ENCODE measurements around the gene PRDX5.
A peak's percentile ranks its signal among the peaks of the same experiment; 100 is the strongest.

The PRDX5 gene

DNA sequence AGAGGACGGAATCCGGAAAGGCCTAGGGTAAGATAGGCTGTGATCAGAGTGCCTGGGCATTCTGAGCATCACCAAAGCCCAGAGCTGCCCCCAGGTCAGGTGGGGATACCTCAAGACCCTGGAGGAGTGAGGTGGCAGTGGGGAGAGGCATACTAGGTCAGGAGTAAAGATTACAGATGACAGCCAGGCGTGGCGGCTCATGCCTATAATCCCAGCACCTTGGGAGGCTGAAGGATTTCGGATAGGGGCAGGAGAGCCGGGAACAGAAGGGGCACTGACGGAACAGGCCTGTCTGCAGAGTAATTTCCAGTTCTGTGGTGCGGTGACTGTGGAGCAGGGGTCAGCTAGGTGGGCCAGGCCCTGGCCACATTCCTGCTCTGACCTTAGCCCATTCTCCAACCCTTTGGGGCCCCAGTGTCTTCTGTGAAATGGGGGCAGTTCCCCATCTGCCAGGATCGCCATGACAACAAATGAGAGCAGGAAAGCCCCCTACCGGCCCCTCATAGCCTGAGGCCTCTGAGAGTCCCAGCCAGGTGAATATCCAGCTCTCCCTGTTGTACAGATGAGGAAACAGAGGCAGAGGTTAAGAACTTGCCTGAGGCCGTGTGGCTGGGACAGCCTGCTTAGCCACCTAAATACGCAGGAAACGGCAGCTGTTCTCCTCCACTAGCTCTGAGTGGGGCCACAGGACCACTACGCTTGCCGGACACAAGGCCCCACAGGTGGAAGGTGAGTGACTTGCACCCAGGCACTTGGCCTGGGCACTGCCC, 42.7 kb upstream of the PRDX5 start:
- no peak overlapping the region for H2AFZ ChIP-seq (ENCODE audit: low read length)
- no CpG with 5 or more reads among the region's 15 CpGs for WGBS, 2 donors (ENCODE audit: extremely low coverage in 2 of 2, insufficient read length in 2 of 2, insufficient replicate concordance in 1 of 2)
- H3K9ac ChIP-seq (ENCODE audit: low read depth, low read length, poor library complexity): peak overlapping the region; percentile 64
- H4K91ac ChIP-seq (ENCODE audit: low read depth, low read length, poor library complexity): no peak overlapping the region
- no peak overlapping the region for H2BK15ac ChIP-seq (ENCODE audit: low read length)
- no peak overlapping the region for H2BK5ac ChIP-seq (ENCODE audit: low read length)
- H2AK5ac ChIP-seq (ENCODE audit: low read depth, low read length): no peak overlapping the region
- no peak overlapping the region for H3K18ac ChIP-seq (ENCODE audit: low read length)
- no peaks in the 10 kb centered on the region for H3K9me3 ChIP-seq (replicated peaks in 1 of 2; ENCODE audit: control insufficient read depth in 2 of 2, insufficient read depth in 1 of 2, low read depth in 1 of 2, low read length in 2 of 2)
- no peak overlapping the region for H3K4ac ChIP-seq (ENCODE audit: low read length)
- peaks cover 4 to 19% of the 10 kb centered on the region in 2 donors for H3K4me1 ChIP-seq (ENCODE audit: control insufficient read depth in 2 of 2, insufficient read depth in 1 of 2, low read depth in 1 of 2, low read length in 2 of 2)
- H3K23ac ChIP-seq (ENCODE audit: low read depth, low read length, poor library complexity): peak overlapping the region; percentile 34
- peaks cover 5 to 39% of the 10 kb centered on the region in 2 donors for H3K36me3 ChIP-seq (replicated peaks in 1 of 2; ENCODE audit: control insufficient read depth in 2 of 2, insufficient read depth in 2 of 2, low read length in 2 of 2)
- no peaks in the 10 kb centered on the region for H3K27me3 ChIP-seq (ENCODE audit: control insufficient read depth in 3 of 3, insufficient read depth in 3 of 3, low read depth in 1 of 3, low read length in 3 of 3)
- peaks cover 2% of the 10 kb centered on the region for H3K79me1 ChIP-seq (ENCODE audit: low read depth, low read length)
- DNase-seq (ENCODE audit: low spot score): no peak
- H3K27ac ChIP-seq (replicated peaks; ENCODE audit: low read length): no peak overlapping the region
- H3K4me3 ChIP-seq (ENCODE audit: low read length in 2 of 2): no peak overlapping the region
- H2BK12ac ChIP-seq (ENCODE audit: low read length): no peak overlapping the region
- no peak overlapping the region for H3K4me2 ChIP-seq (ENCODE audit: insufficient read depth, low read length, poor library complexity, severe bottlenecking)
- no peak overlapping the region for H2BK120ac ChIP-seq (ENCODE audit: low read depth, low read length)
- H3K14ac ChIP-seq (ENCODE audit: low read length): no peak overlapping the region
- H4K8ac ChIP-seq (ENCODE audit: low read depth, low read length): no peak overlapping the region

- H3K4me2 ChIP-seq (ENCODE audit: insufficient read depth, low read length, poor library complexity, severe bottlenecking): no peak overlapping the region
- H2BK15ac ChIP-seq (ENCODE audit: low read length): no peak overlapping the region
- H3K4ac ChIP-seq (ENCODE audit: low read length): no peak overlapping the region
- no CpG with 5 or more reads among the region's 2 CpGs for WGBS, 2 donors (ENCODE audit: extremely low coverage in 2 of 2, insufficient read length in 2 of 2, insufficient replicate concordance in 1 of 2)
- no peak overlapping the region for H3K27ac ChIP-seq (replicated peaks; ENCODE audit: low read length)
- H3K36me3 ChIP-seq (replicated peaks in 1 of 2; ENCODE audit: control insufficient read depth in 2 of 2, insufficient read depth in 2 of 2, low read length in 2 of 2): peaks cover 5 to 39% of the 10 kb centered on the region in 2 donors
- no peak overlapping the region for H3K23ac ChIP-seq (ENCODE audit: low read depth, low read length, poor library complexity)
- H3K9ac ChIP-seq (ENCODE audit: low read depth, low read length, poor library complexity): peak overlapping the region; percentile 64
- no peak overlapping the region for H4K91ac ChIP-seq (ENCODE audit: low read depth, low read length, poor library complexity)
- peaks cover 4 to 19% of the 10 kb centered on the region in 2 donors for H3K4me1 ChIP-seq (ENCODE audit: control insufficient read depth in 2 of 2, insufficient read depth in 1 of 2, low read depth in 1 of 2, low read length in 2 of 2)
- H3K18ac ChIP-seq (ENCODE audit: low read length): no peak overlapping the region
- DNase-seq (ENCODE audit: low spot score): no peak
- no peaks in the 10 kb centered on the region for H3K9me3 ChIP-seq (replicated peaks in 1 of 2; ENCODE audit: control insufficient read depth in 2 of 2, insufficient read depth in 1 of 2, low read depth in 1 of 2, low read length in 2 of 2)
- no peak overlapping the region for H2AK5ac ChIP-seq (ENCODE audit: low read depth, low read length)
- H2BK5ac ChIP-seq (ENCODE audit: low read length): no peak overlapping the region
- no peak overlapping the region for H4K8ac ChIP-seq (ENCODE audit: low read depth, low read length)
- H3K79me1 ChIP-seq (ENCODE audit: low read depth, low read length): peaks cover 2% of the 10 kb centered on the region
- no peak overlapping the region for H2BK12ac ChIP-seq (ENCODE audit: low read length)
- H3K27me3 ChIP-seq (ENCODE audit: control insufficient read depth in 3 of 3, insufficient read depth in 3 of 3, low read depth in 1 of 3, low read length in 3 of 3): no peaks in the 10 kb centered on the region
- H3K14ac ChIP-seq (ENCODE audit: low read length): no peak overlapping the region
- H2AFZ ChIP-seq (ENCODE audit: low read length): no peak overlapping the region
- peak overlapping the region in 1 of 2 donors; percentile 60 for H3K4me3 ChIP-seq (ENCODE audit: low read length in 2 of 2)
- no peak overlapping the region for H2BK120ac ChIP-seq (ENCODE audit: low read depth, low read length)
These were observed 42.1 kb upstream of the PRDX5 start for GRCh38 chr11:64275841-64276240.

DNA sequence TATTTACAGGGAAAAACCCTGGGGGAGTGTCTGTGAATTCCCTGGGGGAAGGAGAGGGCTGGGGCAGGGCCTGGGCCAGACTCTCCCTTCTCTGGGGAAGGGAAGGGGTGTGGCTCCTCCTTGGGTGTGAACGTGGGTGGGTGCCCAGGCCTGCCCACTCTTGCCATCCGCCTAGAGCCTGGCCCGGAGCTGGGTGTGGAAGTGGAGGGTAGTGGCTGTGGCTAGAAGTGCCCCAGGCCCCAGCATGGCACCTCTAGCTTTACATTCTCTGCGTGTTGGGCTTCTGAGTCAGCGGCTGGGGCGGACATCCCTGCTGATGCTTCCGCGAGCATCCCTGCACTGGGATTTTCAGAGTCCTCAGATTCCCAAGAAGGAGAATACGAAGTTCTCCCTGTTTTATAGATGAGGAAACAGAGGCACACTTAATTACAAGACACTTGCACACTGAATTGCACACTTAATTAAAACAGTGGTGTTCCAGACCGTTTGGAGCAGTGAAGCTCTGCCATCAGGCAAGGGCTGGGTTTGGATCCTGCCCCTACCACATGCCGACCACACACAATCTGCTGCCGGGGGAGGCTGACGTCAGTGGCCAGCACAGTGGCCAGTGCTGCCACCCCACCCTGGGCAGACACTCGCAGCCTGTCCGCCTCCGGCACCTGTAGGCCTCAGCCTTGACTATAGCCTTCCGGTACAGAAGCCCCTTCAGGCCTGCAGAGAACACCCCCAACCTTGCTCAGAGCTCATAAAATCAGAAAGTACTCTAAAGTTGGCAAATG, 41.1 kb upstream of the PRDX5 start:
- Histone ChIP-seq H3K18ac (ENCODE audit: low read length) (no peak overlapping the region), H3K4me2 (ENCODE audit: insufficient read depth, low read length, poor library complexity, severe bottlenecking) (no peak overlapping the region), H3K79me1 (ENCODE audit: low read depth, low read length) (peaks cover 2% of the 10 kb centered on the region), H3K14ac (ENCODE audit: low read length) (no peak overlapping the region), H4K8ac (ENCODE audit: low read depth, low read length) (no peak overlapping the region), H3K27ac (replicated peaks; ENCODE audit: low read length) (no peak overlapping the region), H3K4me3 (ENCODE audit: low read length in 2 of 2) (no peak overlapping the region), H2BK12ac (ENCODE audit: low read length) (no peak overlapping the region), H3K4me1 (ENCODE audit: control insufficient read depth in 2 of 2, insufficient read depth in 1 of 2, low read depth in 1 of 2, low read length in 2 of 2) (peaks cover 2 to 15% of the 10 kb centered on the region in 2 donors), H3K36me3 (replicated peaks in 1 of 2; ENCODE audit: control insufficient read depth in 2 of 2, insufficient read depth in 2 of 2, low read length in 2 of 2) (peaks cover 5 to 46% of the 10 kb centered on the region in 2 donors), H3K4ac (ENCODE audit: low read length) (no peak overlapping the region), H3K9me3 (replicated peaks in 1 of 2; ENCODE audit: control insufficient read depth in 2 of 2, insufficient read depth in 1 of 2, low read depth in 1 of 2, low read length in 2 of 2) (no peaks in the 10 kb centered on the region), H2BK120ac (ENCODE audit: low read depth, low read length) (no peak overlapping the region), H2BK15ac (ENCODE audit: low read length) (no peak overlapping the region), H3K9ac (ENCODE audit: low read depth, low read length, poor library complexity) (peak overlapping the region; percentile 44), H2AK5ac (ENCODE audit: low read depth, low read length) (no peak overlapping the region), H4K91ac (ENCODE audit: low read depth, low read length, poor library complexity) (no peak overlapping the region), H2AFZ (ENCODE audit: low read length) (no peak overlapping the region), H2BK5ac (ENCODE audit: low read length) (no peak overlapping the region), H3K27me3 (ENCODE audit: control insufficient read depth in 3 of 3, insufficient read depth in 3 of 3, low read depth in 1 of 3, low read length in 3 of 3) (no peaks in the 10 kb centered on the region), H3K23ac (ENCODE audit: low read depth, low read length, poor library complexity) (no peak overlapping the region)
- DNase-seq (ENCODE audit: low spot score): no peak
- WGBS, 2 donors (ENCODE audit: extremely low coverage in 2 of 2, insufficient read length in 2 of 2, insufficient replicate concordance in 1 of 2): no CpG with 5 or more reads among the region's 17 CpGs

DNA sequence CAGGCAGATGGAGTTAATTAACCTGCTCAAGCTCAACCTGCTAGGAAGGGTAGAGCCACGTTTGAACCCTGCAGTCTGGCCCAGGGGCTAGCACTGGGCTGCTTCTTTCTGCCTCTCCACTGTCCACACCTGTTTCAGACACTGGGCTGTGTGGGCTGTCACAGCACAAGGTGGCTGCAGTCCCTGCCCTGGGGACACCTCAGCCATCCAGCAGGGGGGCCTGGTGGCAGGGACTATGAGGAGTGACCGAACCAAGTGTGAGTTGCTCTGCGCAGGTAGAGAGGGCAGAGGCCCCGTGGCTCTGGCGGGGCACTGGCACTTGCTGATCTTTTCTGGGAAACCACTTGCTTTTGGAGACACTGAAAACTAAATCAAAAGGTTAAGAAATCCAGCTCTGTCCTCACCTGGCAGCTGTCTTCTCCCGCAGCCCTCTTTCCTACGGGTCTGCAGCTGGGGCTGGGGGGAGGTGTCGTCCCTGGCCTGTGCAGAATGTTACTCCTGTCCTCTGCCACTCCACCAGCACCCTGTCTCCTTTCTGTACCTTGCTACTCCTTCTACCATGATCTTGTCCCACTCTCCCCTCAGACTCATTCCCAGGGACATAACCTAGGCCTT, 39.2 kb upstream of the PRDX5 start:
- Histone ChIP-seq H3K79me1 (ENCODE audit: low read depth, low read length) (peaks cover 4% of the 10 kb centered on the region), H4K8ac (ENCODE audit: low read depth, low read length) (no peak overlapping the region), H3K23ac (ENCODE audit: low read depth, low read length, poor library complexity) (peak overlapping the region; percentile 32), H3K4me2 (ENCODE audit: insufficient read depth, low read length, poor library complexity, severe bottlenecking) (no peak overlapping the region), H3K36me3 (replicated peaks in 1 of 2; ENCODE audit: control insufficient read depth in 2 of 2, insufficient read depth in 2 of 2, low read length in 2 of 2) (peaks cover 5 to 52% of the 10 kb centered on the region in 2 donors), H3K27me3 (ENCODE audit: control insufficient read depth in 3 of 3, insufficient read depth in 3 of 3, low read depth in 1 of 3, low read length in 3 of 3) (no peaks in the 10 kb centered on the region), H2AK5ac (ENCODE audit: low read depth, low read length) (no peak overlapping the region), H2AFZ (ENCODE audit: low read length) (no peak overlapping the region), H3K4ac (ENCODE audit: low read length) (no peak overlapping the region), H2BK5ac (ENCODE audit: low read length) (no peak overlapping the region), H3K4me3 (ENCODE audit: low read length in 2 of 2) (no peak overlapping the region), H3K4me1 (ENCODE audit: control insufficient read depth in 2 of 2, insufficient read depth in 1 of 2, low read depth in 1 of 2, low read length in 2 of 2) (peaks cover 2 to 7% of the 10 kb centered on the region in 2 donors), H3K27ac (replicated peaks; ENCODE audit: low read length) (no peak overlapping the region), H2BK120ac (ENCODE audit: low read depth, low read length) (no peak overlapping the region), H2BK15ac (ENCODE audit: low read length) (no peak overlapping the region), H4K91ac (ENCODE audit: low read depth, low read length, poor library complexity) (no peak overlapping the region), H2BK12ac (ENCODE audit: low read length) (no peak overlapping the region), H3K9ac (ENCODE audit: low read depth, low read length, poor library complexity) (peak overlapping the region; percentile 30), H3K14ac (ENCODE audit: low read length) (no peak overlapping the region), H3K18ac (ENCODE audit: low read length) (no peak overlapping the region), H3K9me3 (replicated peaks in 1 of 2; ENCODE audit: control insufficient read depth in 2 of 2, insufficient read depth in 1 of 2, low read depth in 1 of 2, low read length in 2 of 2) (no peaks in the 10 kb centered on the region)
- WGBS, 2 donors (ENCODE audit: extremely low coverage in 2 of 2, insufficient read length in 2 of 2, insufficient replicate concordance in 1 of 2): no CpG with 5 or more reads among the region's 8 CpGs
- DNase-seq (ENCODE audit: low spot score): no peak

Data from neuronal stem cell (in vitro differentiated cells).